ENCODE measurements around the gene TSPO2. TPM values are rescaled to one million over a fixed set of nuclear protein-coding genes. Genes with fewer than 3 reads are reported as not detected.
A peak's percentile ranks its signal among the peaks of the same experiment; 100 is the strongest.

The TSPO2 gene
- polyA plus RNA-seq, 2 donors: 0.04 TPM; not detected in 1

DNA sequence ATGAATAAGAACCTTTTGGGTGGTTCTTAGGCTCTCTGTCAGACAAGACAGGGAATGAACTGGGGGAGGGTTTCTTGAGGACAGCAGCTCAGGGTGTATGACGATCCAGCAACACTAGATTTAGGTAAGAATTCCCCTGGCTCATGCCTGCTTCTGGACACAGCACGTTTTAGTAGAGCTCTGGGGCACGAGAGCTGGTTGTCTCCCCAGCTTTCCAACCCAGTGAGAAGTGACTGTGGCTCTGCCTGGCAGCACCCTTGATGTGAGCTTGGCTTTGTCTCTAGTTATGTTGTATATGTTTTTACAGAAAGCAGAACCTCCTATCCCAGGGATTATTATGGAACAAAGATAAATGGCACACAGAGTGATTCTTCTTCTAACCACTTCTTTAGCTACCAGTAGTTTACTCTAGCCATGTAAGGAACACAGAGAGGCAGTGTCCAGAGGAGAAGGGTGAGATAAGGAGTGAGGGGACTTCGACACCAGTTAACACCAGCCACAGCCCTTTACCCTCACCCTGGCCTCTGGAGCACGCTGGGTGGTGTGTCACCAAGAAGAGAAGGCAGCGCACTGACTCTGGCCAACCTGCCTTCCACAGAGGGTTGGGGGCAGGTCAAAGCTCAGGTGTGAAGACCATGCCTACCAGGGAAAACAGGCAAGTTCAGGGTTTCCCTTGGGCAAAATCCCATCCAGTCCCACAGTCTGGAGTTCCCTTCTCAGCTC lies 14.7 kb downstream of the TSPO2 start:
- Histone ChIP-seq H3K9me3 (ENCODE audit: control insufficient read depth in 2 of 2, insufficient read depth in 1 of 2, low read depth in 1 of 2, low read length in 1 of 2) (no peaks in the 10 kb centered on the region), H3K4me3 (ENCODE audit: low read depth in 1 of 2, low read length in 2 of 2) (no peak overlapping the region), H3K4me1 (ENCODE audit: control insufficient read depth in 2 of 2, insufficient read depth in 2 of 2, low read length in 1 of 2) (peaks cover 0 to 6% of the 10 kb centered on the region in 2 donors), H3K36me3 (ENCODE audit: control insufficient read depth in 2 of 2, insufficient read depth in 2 of 2, low read length in 1 of 2) (peaks cover 2% of the 10 kb centered on the region in 2 donors), H3K27ac (ENCODE audit: low read depth in 2 of 2, low read length in 1 of 2) (peak overlapping the region in 1 of 2 donors; percentile 26), H3K27me3 (ENCODE audit: control insufficient read depth in 1 of 2, insufficient read depth in 2 of 2, low read length in 2 of 2) (no peaks in the 10 kb centered on the region)
- WGBS, 2 donors: 67 to 74% methylated on average over 6 of the region's 6 CpGs

DNA sequence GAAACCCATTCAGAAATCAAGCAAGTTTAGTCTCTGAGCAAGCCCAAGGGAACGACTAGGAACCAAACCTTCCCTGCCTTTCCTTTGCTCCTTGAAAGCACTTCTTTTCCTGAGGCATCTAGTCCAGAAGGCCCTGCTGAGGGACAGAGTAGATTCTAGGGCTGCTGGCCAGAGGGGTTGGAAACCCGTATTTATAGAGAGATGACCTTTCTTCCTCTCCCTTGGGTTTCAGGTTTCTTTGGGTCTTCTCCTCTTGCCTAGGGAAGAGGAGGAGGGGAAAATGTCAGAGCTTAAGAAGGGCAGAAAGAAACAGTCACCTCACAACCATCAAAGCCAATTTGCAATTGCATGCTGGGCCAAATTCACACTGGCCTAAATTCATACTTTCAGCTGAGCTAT lies 16.5 kb downstream of the TSPO2 start:
- Histone ChIP-seq H3K27ac (ENCODE audit: low read depth in 2 of 2, low read length in 1 of 2) (no peak overlapping the region), H3K4me1 (ENCODE audit: control insufficient read depth in 2 of 2, insufficient read depth in 2 of 2, low read length in 1 of 2) (no peaks in the 10 kb centered on the region), H3K27me3 (ENCODE audit: control insufficient read depth in 1 of 2, insufficient read depth in 2 of 2, low read length in 2 of 2) (no peaks in the 10 kb centered on the region), H3K36me3 (ENCODE audit: control insufficient read depth in 2 of 2, insufficient read depth in 2 of 2, low read length in 1 of 2) (peaks cover 2% of the 10 kb centered on the region in 2 donors), H3K4me3 (ENCODE audit: low read depth in 1 of 2, low read length in 2 of 2) (no peak overlapping the region), H3K9me3 (ENCODE audit: control insufficient read depth in 2 of 2, insufficient read depth in 1 of 2, low read depth in 1 of 2, low read length in 1 of 2) (no peaks in the 10 kb centered on the region)
- 69 to 82% methylated on average over 2 of the region's 2 CpGs for WGBS, 2 donors

DNA sequence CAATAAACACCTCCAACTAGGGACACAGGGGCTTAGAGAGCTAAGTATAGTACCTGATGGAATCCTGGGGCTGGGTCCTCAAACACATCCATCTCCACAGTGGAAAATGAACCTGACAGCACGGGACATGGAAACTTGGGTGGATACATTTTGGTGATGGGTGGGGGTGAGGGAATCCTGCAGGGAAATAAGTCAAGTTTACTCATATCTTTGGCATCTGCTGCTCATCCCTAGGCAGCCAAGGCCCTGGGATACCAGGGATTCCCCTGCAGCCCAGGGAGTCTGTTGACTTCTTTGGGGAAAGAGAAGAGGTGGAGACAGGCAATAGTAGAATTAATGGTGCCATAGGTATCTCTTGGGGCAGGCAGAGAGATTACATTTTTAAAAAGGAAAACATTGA lies 17.3 kb downstream of the TSPO2 start:
- Histone ChIP-seq H3K27ac (ENCODE audit: low read depth in 2 of 2, low read length in 1 of 2) (no peak overlapping the region), H3K9me3 (ENCODE audit: control insufficient read depth in 2 of 2, insufficient read depth in 1 of 2, low read depth in 1 of 2, low read length in 1 of 2) (no peaks in the 10 kb centered on the region), H3K4me1 (ENCODE audit: control insufficient read depth in 2 of 2, insufficient read depth in 2 of 2, low read length in 1 of 2) (no peaks in the 10 kb centered on the region), H3K27me3 (ENCODE audit: control insufficient read depth in 1 of 2, insufficient read depth in 2 of 2, low read length in 2 of 2) (no peaks in the 10 kb centered on the region), H3K4me3 (ENCODE audit: low read depth in 1 of 2, low read length in 2 of 2) (no peak overlapping the region), H3K36me3 (ENCODE audit: control insufficient read depth in 2 of 2, insufficient read depth in 2 of 2, low read length in 1 of 2) (peaks cover 2% of the 10 kb centered on the region in 2 donors)
- WGBS, 2 donors: 39 to 57% methylated on average over 1 of the region's 1 CpG

DNA sequence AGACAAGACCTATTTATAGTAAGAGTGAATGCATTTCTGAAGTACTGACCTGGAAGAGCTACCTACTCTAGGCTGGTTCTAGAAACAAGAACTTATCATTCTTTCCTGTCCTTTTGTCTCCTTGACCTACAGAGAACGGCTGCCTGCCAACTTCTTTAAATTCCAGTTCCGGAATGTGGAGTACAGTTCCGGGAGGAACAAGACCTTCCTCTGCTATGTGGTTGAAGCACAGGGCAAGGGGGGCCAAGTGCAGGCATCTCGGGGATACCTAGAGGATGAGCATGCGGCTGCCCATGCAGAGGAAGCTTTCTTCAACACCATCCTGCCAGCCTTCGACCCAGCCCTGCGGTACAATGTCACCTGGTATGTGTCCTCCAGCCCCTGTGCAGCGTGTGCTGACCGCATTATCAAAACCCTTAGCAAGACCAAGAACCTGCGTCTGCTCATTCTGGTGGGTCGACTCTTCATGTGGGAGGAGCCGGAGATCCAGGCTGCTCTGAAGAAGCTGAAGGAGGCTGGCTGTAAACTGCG lies 19.0 kb downstream of the TSPO2 start:
- H3K4me1 ChIP-seq (ENCODE audit: control insufficient read depth in 2 of 2, insufficient read depth in 2 of 2, low read length in 1 of 2): no peaks in the 10 kb centered on the region
- no peaks in the 10 kb centered on the region for H3K27me3 ChIP-seq (ENCODE audit: control insufficient read depth in 1 of 2, insufficient read depth in 2 of 2, low read length in 2 of 2)
- 82 to 83% methylated on average over 13 of the region's 13 CpGs for WGBS, 2 donors
- H3K27ac ChIP-seq (ENCODE audit: low read depth in 2 of 2, low read length in 1 of 2): no peak overlapping the region
- peaks cover 2% of the 10 kb centered on the region in 2 donors for H3K36me3 ChIP-seq (ENCODE audit: control insufficient read depth in 2 of 2, insufficient read depth in 2 of 2, low read length in 1 of 2)
- H3K4me3 ChIP-seq (ENCODE audit: low read depth in 1 of 2, low read length in 2 of 2): no peak overlapping the region
- H3K9me3 ChIP-seq (ENCODE audit: control insufficient read depth in 2 of 2, insufficient read depth in 1 of 2, low read depth in 1 of 2, low read length in 1 of 2): no peaks in the 10 kb centered on the region

DNA sequence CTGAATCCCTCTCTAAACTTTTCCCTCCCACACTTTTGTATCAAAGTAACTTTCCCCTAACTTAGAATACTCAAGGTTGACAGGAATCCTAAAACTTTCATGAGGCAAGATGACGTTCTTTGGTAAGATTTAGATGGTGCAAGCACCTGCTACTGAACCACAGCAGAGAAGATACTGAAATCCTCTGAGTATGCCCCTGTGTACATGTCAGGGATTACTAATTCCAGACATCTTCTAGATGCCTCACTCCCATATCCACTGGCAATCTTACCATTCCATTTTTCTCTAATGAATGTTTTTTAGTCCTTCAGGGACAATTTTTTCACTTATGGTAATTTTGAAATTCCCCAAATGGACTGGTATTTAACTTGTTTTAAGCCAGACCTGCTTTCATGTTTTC lies 19.8 kb downstream of the TSPO2 start:
- WGBS, 2 donors: 76 to 94% methylated on average over 1 of the region's 1 CpG
- Histone ChIP-seq H3K4me3 (ENCODE audit: low read depth in 1 of 2, low read length in 2 of 2) (no peak overlapping the region), H3K4me1 (ENCODE audit: control insufficient read depth in 2 of 2, insufficient read depth in 2 of 2, low read length in 1 of 2) (no peaks in the 10 kb centered on the region), H3K36me3 (ENCODE audit: control insufficient read depth in 2 of 2, insufficient read depth in 2 of 2, low read length in 1 of 2) (peaks cover 2% of the 10 kb centered on the region in 2 donors), H3K27me3 (ENCODE audit: control insufficient read depth in 1 of 2, insufficient read depth in 2 of 2, low read length in 2 of 2) (no peaks in the 10 kb centered on the region), H3K27ac (ENCODE audit: low read depth in 2 of 2, low read length in 1 of 2) (no peak overlapping the region), H3K9me3 (ENCODE audit: control insufficient read depth in 2 of 2, insufficient read depth in 1 of 2, low read depth in 1 of 2, low read length in 1 of 2) (no peaks in the 10 kb centered on the region)

DNA sequence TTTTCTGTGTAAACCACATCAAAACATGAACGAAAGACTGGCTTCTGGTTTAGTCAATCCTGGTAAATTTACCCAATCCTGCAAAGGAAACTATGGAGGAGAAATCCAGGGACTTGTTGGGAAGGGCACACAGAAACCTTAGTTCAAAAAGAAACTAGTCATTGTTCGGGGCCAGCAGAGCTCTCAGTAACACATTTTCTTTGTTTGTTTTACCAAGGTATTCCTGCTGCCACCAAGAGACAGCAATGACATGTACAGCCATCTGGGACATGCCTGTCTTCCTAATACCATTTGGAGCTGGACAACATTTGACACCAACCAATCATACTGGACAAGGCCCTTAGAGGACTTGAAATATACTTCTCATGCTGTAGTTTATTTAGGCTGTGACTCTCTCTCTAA lies 21.6 kb downstream of the TSPO2 start:
- no peaks in the 10 kb centered on the region for H3K9me3 ChIP-seq (ENCODE audit: control insufficient read depth in 2 of 2, insufficient read depth in 1 of 2, low read depth in 1 of 2, low read length in 1 of 2)
- no peaks in the 10 kb centered on the region for H3K27me3 ChIP-seq (ENCODE audit: control insufficient read depth in 1 of 2, insufficient read depth in 2 of 2, low read length in 2 of 2)
- peaks cover 2% of the 10 kb centered on the region in 2 donors for H3K36me3 ChIP-seq (ENCODE audit: control insufficient read depth in 2 of 2, insufficient read depth in 2 of 2, low read length in 1 of 2)
- no peak overlapping the region for H3K4me3 ChIP-seq (ENCODE audit: low read depth in 1 of 2, low read length in 2 of 2)
- peak overlapping the region in 1 of 2 donors; percentile 2 for H3K27ac ChIP-seq (ENCODE audit: low read depth in 2 of 2, low read length in 1 of 2)
- 62 to 84% methylated on average over 2 of the region's 2 CpGs for WGBS, 2 donors
- no peaks in the 10 kb centered on the region for H3K4me1 ChIP-seq (ENCODE audit: control insufficient read depth in 2 of 2, insufficient read depth in 2 of 2, low read length in 1 of 2)

DNA sequence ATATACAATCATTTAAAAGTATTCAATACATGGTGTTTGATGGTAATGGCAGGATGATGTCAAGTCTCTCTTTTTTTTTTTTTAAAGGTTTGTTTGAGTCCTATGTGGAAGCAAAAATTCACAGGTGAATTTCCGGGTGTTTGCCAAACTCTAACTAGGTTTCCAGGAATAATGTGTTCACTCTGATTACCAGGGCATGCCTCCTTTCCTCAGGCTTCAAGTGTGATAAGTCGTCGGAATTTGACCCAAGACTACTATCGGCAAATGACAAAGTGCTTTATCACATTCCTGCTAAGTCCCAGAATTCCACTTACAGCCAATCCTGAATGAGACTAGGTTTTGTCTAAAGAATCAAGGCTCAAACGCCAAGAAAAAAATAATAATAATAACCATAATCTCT lies 22.6 kb downstream of the TSPO2 start:
- Histone ChIP-seq H3K36me3 (ENCODE audit: control insufficient read depth in 2 of 2, insufficient read depth in 2 of 2, low read length in 1 of 2) (peaks cover 2% of the 10 kb centered on the region in 2 donors), H3K4me3 (ENCODE audit: low read depth in 1 of 2, low read length in 2 of 2) (no peak overlapping the region), H3K4me1 (ENCODE audit: control insufficient read depth in 2 of 2, insufficient read depth in 2 of 2, low read length in 1 of 2) (no peaks in the 10 kb centered on the region), H3K27me3 (ENCODE audit: control insufficient read depth in 1 of 2, insufficient read depth in 2 of 2, low read length in 2 of 2) (no peaks in the 10 kb centered on the region), H3K9me3 (ENCODE audit: control insufficient read depth in 2 of 2, insufficient read depth in 1 of 2, low read depth in 1 of 2, low read length in 1 of 2) (no peaks in the 10 kb centered on the region), H3K27ac (ENCODE audit: low read depth in 2 of 2, low read length in 1 of 2) (no peak overlapping the region)
- WGBS, 2 donors: 50 to 75% methylated on average over 5 of the region's 5 CpGs

DNA sequence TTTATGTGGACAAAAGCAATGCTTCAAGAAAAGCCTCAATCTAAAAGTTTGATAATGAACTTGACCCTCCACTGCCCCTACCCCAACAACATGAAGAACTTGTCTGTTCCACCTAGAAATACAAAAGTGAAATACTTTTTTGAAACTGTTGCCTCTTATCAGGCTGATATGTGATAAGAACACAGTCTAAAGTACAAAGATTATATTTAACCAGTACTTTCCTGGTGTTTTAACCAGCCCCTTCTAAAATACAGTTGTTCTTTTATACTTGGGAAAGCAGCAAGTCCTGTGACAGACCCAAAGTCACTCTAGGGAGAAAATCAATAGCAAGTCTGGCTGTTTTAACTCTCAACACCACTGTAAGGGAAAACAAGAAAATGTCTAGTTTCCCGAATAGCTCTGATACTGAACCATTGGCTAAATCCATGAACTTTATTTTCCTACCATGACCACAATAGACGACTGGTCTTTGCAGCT lies 23.3 kb downstream of the TSPO2 start:
- 82 to 95% methylated on average over 2 of the region's 2 CpGs for WGBS, 2 donors
- Histone ChIP-seq H3K27me3 (ENCODE audit: control insufficient read depth in 1 of 2, insufficient read depth in 2 of 2, low read length in 2 of 2) (no peaks in the 10 kb centered on the region), H3K4me1 (ENCODE audit: control insufficient read depth in 2 of 2, insufficient read depth in 2 of 2, low read length in 1 of 2) (no peaks in the 10 kb centered on the region), H3K4me3 (ENCODE audit: low read depth in 1 of 2, low read length in 2 of 2) (no peak overlapping the region), H3K27ac (ENCODE audit: low read depth in 2 of 2, low read length in 1 of 2) (no peak overlapping the region), H3K9me3 (ENCODE audit: control insufficient read depth in 2 of 2, insufficient read depth in 1 of 2, low read depth in 1 of 2, low read length in 1 of 2) (no peaks in the 10 kb centered on the region), H3K36me3 (ENCODE audit: control insufficient read depth in 2 of 2, insufficient read depth in 2 of 2, low read length in 1 of 2) (peaks cover 2% of the 10 kb centered on the region in 2 donors)

DNA sequence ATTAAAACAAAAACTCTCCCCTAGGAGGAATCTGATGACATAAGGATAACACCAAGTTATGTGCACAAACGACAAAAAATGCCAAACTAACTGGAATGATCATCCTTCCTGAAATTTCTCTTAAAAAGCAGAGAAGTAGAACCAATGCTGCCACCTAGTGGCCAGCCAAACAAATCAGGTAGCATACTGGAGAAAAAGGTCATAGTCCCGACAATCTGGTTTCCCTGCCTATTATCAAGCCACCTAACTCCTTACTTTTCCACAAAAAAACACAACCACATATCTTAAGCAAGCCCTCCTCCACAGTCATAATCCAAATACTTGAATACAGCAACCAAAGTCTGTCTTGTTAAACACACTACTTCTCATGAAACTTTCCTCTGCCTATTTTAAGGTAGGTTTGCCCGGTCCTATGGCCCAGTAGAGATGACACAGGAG lies 24.6 kb downstream of the TSPO2 start:
- Histone ChIP-seq H3K4me1 (ENCODE audit: control insufficient read depth in 2 of 2, insufficient read depth in 2 of 2, low read length in 1 of 2) (no peaks in the 10 kb centered on the region), H3K4me3 (ENCODE audit: low read depth in 1 of 2, low read length in 2 of 2) (no peak overlapping the region), H3K36me3 (ENCODE audit: control insufficient read depth in 2 of 2, insufficient read depth in 2 of 2, low read length in 1 of 2) (no peaks in the 10 kb centered on the region), H3K9me3 (ENCODE audit: control insufficient read depth in 2 of 2, insufficient read depth in 1 of 2, low read depth in 1 of 2, low read length in 1 of 2) (no peaks in the 10 kb centered on the region), H3K27ac (ENCODE audit: low read depth in 2 of 2, low read length in 1 of 2) (no peak overlapping the region), H3K27me3 (ENCODE audit: control insufficient read depth in 1 of 2, insufficient read depth in 2 of 2, low read length in 2 of 2) (no peaks in the 10 kb centered on the region)
- 28 to 29% methylated on average over 3 of the region's 3 CpGs for WGBS, 2 donors

DNA sequence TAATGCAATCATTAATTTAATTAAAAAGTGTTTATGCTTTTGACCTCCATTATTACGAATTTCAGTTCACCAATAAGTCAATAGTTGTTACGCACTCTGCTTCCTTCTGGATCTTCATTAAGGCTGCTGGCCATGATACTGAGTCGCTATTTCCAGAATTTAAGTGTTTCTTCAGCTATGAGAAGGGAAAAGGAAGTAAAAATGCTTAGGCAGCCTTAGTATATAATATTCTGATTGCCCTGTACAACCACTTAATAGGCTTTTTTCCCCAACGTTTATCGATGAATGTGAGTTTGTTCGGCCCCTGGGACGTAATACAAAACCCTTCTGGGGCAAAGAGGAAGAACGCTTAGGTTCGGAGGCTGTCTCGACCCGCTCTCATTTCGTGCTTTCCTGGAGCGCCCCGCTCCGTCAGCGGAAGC lies 29.2 kb downstream of the TSPO2 start:
- Histone ChIP-seq H3K36me3 (ENCODE audit: control insufficient read depth in 2 of 2, insufficient read depth in 2 of 2, low read length in 1 of 2) (no peaks in the 10 kb centered on the region), H3K27me3 (ENCODE audit: control insufficient read depth in 1 of 2, insufficient read depth in 2 of 2, low read length in 2 of 2) (no peaks in the 10 kb centered on the region), H3K9me3 (ENCODE audit: control insufficient read depth in 2 of 2, insufficient read depth in 1 of 2, low read depth in 1 of 2, low read length in 1 of 2) (no peaks in the 10 kb centered on the region), H3K27ac (ENCODE audit: low read depth in 2 of 2, low read length in 1 of 2) (peak overlapping the region; percentile 100), H3K4me3 (ENCODE audit: low read depth in 1 of 2, low read length in 2 of 2) (peak overlapping the region; percentile 81 to 82), H3K4me1 (ENCODE audit: control insufficient read depth in 2 of 2, insufficient read depth in 2 of 2, low read length in 1 of 2) (no peaks in the 10 kb centered on the region)
- WGBS, 2 donors: 0% methylated on average over 16 of the region's 16 CpGs

Data from esophagus (tissue), 2 donors.